Measurements from ENCODE around the gene THOP1.

Gene THOP1

GRCh38 chr19:2804156-2805004 lies 19.1 kb downstream of the THOP1 start:
- DNase-seq (ENCODE audit: low read depth in 3 of 3) = no peak

DNA sequence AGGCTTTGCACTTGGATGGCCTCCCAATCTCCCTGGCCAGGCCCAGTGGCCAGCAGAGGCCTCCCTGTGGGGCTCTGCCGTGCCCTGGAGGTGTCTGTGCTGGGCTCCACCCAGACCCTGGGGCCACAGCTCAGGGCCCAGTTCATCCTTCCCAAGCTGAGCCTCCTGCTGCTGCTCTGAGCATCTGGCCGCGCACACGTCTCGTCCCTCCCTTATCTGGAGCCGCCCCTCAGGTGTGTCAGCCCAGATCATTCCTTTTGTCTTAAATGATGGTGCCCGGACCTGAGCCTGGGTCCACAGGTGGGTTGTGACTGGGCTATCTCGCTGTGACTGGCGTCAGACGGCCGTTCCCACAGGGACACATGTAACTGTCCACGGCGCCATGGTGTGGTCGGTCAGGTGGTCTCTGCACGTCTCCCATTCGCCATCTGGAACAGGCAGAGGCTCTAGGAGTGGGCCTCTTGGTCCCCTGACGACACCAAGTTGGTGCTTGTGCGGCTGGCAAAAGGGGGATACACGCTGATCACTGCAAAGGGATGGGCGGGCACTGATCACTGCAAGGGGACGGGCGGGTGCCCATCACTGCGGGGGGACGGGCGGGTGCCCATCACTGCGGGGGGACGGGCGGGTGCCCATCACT lies 20.1 kb downstream of the THOP1 start:
- DNase-seq (ENCODE audit: low read depth in 3 of 3) = no peak

GRCh38 chr19:2805991-2806649 lies 20.8 kb downstream of the THOP1 start:
- DNase-seq (ENCODE audit: low read depth in 3 of 3) = no peak

GRCh38 chr19:2806736-2807378 lies 21.6 kb downstream of the THOP1 start:
- DNase-seq (ENCODE audit: low read depth in 3 of 3) = no peak

GRCh38 chr19:2807379-2808128 lies 22.3 kb downstream of the THOP1 start:
- DNase-seq (ENCODE audit: low read depth in 3 of 3) = no peak

DNA sequence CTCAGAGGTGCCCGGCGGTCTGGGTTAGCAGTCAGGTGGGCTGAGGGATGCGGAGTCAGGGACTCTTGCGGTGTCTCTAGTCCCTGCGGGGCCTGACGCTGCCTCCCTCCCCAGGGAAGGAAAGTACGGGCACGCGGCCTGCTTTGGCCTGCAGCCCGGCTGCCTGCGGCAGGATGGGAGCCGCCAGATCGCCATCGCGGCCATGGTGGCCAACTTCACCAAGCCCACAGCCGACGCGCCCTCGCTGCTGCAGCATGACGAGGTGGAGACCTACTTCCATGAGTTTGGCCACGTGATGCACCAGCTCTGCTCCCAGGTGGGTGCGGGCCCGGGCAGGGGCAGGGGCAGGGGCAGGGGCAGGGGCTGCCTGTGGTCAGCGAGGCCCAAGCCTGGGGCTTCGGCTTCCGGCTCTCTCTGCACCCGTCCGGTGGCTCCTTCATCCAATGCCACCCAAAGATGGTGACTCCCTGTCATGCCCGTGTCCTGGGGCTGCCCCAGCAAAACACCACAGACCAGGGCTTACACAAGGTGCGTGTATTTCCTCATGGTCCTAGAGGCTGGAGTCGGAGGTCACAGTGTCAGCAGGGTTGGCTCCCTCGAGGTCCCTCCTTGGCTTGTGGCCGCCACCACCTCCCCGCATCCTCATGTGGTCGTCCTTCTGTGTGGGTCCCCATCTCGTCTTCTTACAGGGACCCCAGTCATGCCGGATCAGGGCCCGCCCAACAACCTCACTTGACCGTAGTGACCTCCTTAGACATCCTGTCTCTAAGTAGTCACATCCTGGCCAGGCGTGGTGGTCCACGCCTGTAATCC lies 23.0 kb downstream of the THOP1 start:
- no peak for DNase-seq (ENCODE audit: low read depth in 3 of 3)

DNA sequence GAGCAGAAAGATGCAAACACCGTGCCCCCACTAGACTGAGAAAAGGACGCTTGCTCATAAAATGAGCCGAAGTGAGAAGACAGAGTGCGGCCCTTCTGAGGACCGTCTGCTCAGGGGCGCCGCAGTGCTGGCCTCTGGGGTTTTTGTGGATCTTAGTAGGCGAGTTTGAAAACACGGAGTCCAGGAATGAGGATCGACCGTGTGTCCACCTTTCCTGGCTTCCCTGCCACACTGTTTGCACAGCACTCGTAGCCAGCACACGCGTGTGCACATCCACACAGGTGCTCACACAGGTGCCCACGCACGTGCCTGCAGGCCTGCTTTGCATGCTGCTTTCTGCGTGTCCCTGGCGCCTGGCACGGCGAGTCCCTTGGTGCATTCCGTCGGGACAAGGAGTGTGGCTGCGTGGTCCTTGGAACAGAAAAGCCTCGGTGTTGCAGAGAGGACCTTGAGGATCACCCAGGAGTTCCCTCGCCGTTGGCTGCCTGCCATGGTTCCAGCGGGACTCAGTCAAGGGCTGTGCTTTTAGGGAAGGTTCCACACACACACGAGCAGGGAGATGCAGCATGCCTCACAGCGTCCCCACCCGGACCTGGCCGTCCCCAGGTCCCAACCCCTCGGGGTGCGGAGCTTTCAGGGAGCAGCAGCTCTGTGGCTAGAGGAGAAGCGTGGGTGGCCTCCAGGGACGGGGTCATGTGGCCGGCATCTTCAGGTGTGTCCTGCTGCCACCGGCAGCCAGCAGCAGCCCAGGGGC lies 24.3 kb downstream of the THOP1 start:
- DNase-seq (ENCODE audit: low read depth in 3 of 3) = no peak

DNA sequence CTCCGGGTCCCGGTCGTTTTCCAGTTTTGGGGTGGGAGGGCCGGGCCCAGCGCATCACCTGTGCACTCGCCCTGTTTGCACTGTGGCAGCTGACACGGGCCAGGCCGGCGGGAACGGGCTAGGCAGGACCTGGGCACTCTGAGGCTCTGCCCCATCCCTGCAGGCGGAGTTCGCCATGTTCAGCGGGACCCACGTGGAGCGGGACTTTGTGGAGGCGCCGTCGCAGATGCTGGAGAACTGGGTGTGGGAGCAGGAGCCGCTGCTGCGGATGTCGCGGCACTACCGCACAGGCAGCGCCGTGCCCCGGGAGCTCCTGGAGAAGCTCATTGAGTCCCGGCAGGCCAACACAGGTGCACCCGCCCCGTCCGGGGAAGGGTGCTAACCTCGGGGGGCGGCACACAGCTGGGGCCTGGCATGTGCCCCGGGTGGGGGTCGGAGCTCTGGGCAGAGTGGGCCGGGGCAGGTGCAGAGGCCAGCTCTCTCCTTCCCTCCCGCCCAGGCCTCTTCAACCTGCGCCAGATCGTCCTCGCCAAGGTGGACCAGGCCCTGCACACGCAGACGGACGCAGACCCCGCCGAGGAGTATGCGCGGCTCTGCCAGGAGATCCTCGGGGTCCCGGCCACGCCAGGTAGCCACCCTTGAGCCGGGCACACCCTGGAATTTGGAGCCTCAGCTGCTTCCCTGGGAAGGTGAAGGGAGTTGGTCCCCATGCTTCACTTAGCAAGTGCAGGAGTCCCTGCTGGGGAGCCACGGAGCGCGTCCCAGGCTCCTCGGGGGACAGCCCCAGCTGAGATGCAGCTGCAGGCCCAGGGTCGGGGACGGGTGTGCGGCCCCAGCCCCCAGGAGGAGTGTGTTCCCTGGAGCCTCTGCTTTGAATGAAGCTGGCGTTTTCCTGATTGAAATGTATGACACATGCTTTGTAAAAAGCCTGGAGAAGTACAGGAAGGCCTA lies 25.1 kb downstream of the THOP1 start:
- no peak for DNase-seq (ENCODE audit: low read depth in 3 of 3)

DNA sequence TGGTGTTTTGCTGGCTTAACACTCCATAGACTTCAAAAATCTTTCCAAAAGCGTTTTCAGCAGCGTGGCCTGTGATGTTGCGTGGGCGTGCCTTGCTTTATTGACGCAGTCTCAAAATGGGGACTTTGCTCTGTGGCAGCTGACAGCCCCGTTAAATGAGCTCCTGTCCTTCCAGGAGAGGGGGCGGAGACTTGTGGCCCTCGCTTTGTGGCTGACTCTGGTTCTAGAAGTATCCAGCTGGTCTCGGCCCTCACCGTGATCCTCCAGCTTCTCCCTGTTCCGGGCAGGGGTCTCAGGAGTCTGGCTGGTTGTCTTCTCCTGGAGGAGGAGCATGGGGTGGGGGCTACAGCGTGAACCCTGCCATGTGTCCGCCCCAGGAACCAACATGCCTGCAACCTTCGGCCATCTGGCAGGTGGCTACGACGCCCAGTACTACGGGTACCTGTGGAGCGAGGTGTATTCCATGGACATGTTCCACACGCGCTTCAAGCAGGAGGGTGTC lies 26.0 kb downstream of the THOP1 start:
- no peak for DNase-seq (ENCODE audit: low read depth in 3 of 3)

- DNase-seq (ENCODE audit: low read depth in 3 of 3) = no peak
These were observed 26.6 kb downstream of the THOP1 start for GRCh38 chr19:2811735-2812413.

- no peak for DNase-seq (ENCODE audit: low read depth in 3 of 3)
These were observed 27.3 kb downstream of the THOP1 start for GRCh38 chr19:2812414-2813234.

DNA sequence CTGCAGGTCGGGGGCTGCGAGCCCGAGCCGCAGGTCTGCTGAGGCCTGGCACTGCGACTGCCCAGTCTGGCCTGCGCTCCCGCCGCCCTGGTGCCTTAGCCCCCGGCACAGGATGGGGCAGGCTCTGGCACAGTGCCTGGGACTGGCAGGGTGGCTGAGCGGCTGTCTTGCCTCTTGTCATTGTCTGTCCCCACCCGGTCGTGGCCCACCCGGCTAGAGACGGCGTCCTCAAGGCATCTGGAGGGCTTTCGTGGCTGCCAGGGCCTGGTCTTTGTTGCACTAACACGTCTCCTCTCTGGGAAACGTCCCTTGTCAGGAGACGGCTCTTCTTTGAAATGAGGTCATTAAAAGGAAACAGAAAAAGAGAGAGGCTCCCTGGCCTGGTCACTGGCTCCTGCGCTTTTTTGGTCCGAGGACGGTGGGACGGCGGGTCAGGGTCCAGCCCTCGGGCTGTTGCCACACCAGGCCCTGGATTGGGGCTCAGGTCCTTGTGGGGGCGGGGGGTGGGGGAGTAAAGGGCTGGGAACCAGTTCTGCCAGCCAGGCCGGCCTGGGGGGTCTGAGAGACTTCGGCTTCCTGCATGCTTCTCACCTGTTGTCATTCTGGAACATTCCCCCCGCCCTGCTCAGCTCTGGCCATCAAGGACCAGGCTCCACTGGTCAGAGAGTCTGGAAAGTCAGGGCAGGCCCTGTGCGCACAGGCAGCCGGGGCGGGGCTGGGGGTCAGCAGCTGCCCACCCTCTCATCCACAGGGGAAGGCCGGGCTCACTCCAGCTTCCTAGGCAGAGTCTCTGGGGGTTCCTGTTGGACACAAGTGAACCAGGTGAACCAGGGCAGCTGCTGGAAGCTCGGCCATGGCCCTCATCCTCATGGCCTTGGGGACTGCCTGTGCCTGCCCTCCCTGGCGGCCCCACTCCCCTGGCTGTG lies 28.2 kb downstream of the THOP1 start:
- DNase-seq (ENCODE audit: low read depth in 3 of 3) = no peak

GRCh38 chr19:2814426-2814825 lies 29.1 kb downstream of the THOP1 start:
- DNase-seq (ENCODE audit: low read depth in 3 of 3) = no peak

- no peak for DNase-seq (ENCODE audit: low read depth in 3 of 3)
These were observed 29.9 kb downstream of the THOP1 start for GRCh38 chr19:2815191-2815614.

- no peak for DNase-seq (ENCODE audit: low read depth in 3 of 3)
These were observed 30.6 kb downstream of the THOP1 start for GRCh38 chr19:2815923-2816322.

DNA sequence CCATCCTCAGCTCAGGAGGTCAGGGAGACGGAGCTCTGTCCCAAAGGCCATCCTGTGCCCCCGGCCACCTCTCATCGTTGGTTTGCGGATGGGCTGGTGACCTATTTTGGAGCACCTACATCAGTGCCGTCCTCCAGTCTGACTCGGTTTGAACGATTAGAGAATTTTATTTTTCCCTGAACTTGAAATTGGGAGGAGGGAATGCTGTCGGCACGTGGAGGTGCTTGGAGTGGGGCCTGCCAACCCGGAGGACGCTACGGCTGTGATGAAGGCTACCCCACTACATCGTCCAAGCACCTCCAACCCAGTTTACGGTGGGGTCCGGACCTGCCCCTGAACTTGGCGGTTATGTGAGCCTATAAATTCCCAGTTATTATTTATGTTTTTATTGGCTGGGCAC lies 31.3 kb downstream of the THOP1 start:
- no peak for DNase-seq (ENCODE audit: low read depth in 3 of 3)
